ENCODE results near the gene P3H1.

- TF ChIP-seq CTCF (IDR thresholded peaks at IDR 0.05) (no peak), POLR2A (IDR thresholded peaks at IDR 0.05) (no peak)
These were observed 17.7 kb upstream of the P3H1 start for GRCh38 chr1:42784547-42784945.

Data from thyroid gland (tissue), 4 donors.